Lower lobe of right lung (tissue), 2 donors: ENCODE measurements around the gene DUS4L. TPM values are rescaled to one million over a fixed set of nuclear protein-coding genes. Genes with fewer than 3 reads are reported as not detected.

Source experiments
- ATAC-seq, 2 donors: fragments of 200-7000 bp; cut with Tn5 transposase; one replicate each; pipeline ENCODE4 v1.9.1; 2020 to 2022; ENCODE audit warnings: mild to moderate bottlenecking in 2 of 2, moderate library complexity in 2 of 2
- DNase-seq: peaks from one replicate; pipeline ENCODE4 v3.0.0-alpha.2; 2020
- H3K27ac ChIP-seq: fragments of 200-600 bp; one replicate; pipeline ENCODE4 v1.8.0; 2022
- H3K27me3 ChIP-seq: fragments of 200-600 bp; one replicate; pipeline ENCODE4 v1.8.0; 2022; ENCODE audit warnings: low read depth
- H3K36me3 ChIP-seq: fragments of 200-600 bp; one replicate; pipeline ENCODE4 v1.8.0; 2022; ENCODE audit warnings: mild to moderate bottlenecking
- H3K4me1 ChIP-seq: fragments of 200-600 bp; one replicate; pipeline ENCODE4 v1.8.0; 2022
- H3K4me3 ChIP-seq: fragments of 200-600 bp; one replicate; pipeline ENCODE4 v1.8.0; 2022; ENCODE audit warnings: mild to moderate bottlenecking
- H3K9me3 ChIP-seq: fragments of 200-600 bp; one replicate; pipeline ENCODE4 v1.8.0; 2022
- intact Hi-C: fragments of 100-400 bp; cut with DNase I; formaldehyde crosslinking; loops from one replicate; pipeline ENCODE4 v1.11.0; 2022
- total RNA-seq: library from RNA; stranded (reverse); fragmentation: NEBNext Ultra II Directional; extraction: Animal tissue kit (Norgen Biotek cat#: 25700); gene quantifications from one replicate; pipeline ENCODE4 v1.2.1, GENCODE V29; 2021
- TF ChIP-seq, protein P1 (sequence below): fragments of 200-600 bp; IDR thresholded peaks from one replicate; pipeline ENCODE4 v1.8.0; 2022; ENCODE audit warnings: antibody characterized with exemption, mild to moderate bottlenecking
- donor health status: DM: no; HTN: yes; CAD: no; lungs with severe emphysema.

Gene DUS4L
- total RNA-seq, 1 donor from 2014 or later: 5.3 TPM

DNA sequence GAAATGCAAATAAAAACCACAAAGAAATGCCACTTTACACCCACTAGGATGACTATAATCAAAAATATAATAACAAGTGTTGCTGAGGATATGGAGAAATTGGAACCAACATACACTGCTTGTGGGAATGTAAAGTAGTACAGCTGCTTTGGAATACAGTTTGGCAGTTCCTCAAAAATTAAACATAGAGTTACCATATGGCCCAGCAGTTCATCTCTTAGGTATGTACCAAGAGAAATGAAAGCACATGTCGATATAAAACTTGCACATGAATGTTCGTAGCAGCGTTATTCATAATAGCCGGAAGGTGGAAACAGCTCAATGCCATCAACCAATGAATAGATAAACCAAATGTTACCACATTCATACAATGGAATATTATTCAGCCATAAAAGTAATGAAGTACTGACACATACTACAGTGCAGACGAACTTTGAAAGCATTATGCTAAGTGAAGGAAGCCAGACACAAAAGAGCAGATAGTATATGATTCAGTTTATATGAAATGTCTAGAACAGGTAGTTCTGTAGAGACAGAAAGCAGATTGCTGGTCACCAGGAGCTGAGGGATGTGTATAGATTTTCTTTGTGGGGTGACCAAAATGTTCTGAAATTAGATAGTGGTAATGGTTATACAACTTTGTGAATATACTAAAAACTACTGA, 28.7 kb downstream of the DUS4L start:
- no peaks in the 10 kb centered on the region for H3K27me3 ChIP-seq
- H3K4me1 ChIP-seq: peaks cover 12% of the 10 kb centered on the region
- DNase-seq (no peak), ATAC-seq (no peak)
- H3K9me3 ChIP-seq: no peaks in the 10 kb centered on the region
- intact Hi-C loops: no loop called here
- peaks cover 31% of the 10 kb centered on the region for H3K36me3 ChIP-seq
- no peak overlapping the region for H3K27ac ChIP-seq
- H3K4me3 ChIP-seq: no peak overlapping the region
- TF ChIP-seq, protein P1, sequence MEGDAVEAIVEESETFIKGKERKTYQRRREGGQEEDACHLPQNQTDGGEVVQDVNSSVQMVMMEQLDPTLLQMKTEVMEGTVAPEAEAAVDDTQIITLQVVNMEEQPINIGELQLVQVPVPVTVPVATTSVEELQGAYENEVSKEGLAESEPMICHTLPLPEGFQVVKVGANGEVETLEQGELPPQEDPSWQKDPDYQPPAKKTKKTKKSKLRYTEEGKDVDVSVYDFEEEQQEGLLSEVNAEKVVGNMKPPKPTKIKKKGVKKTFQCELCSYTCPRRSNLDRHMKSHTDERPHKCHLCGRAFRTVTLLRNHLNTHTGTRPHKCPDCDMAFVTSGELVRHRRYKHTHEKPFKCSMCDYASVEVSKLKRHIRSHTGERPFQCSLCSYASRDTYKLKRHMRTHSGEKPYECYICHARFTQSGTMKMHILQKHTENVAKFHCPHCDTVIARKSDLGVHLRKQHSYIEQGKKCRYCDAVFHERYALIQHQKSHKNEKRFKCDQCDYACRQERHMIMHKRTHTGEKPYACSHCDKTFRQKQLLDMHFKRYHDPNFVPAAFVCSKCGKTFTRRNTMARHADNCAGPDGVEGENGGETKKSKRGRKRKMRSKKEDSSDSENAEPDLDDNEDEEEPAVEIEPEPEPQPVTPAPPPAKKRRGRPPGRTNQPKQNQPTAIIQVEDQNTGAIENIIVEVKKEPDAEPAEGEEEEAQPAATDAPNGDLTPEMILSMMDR: no peak

- DNase-seq (no peak), ATAC-seq (no peak)
- peaks cover 12% of the 10 kb centered on the region for H3K4me1 ChIP-seq
- no peaks in the 10 kb centered on the region for H3K27me3 ChIP-seq
- H3K36me3 ChIP-seq: peaks cover 33% of the 10 kb centered on the region
- no peaks in the 10 kb centered on the region for H3K9me3 ChIP-seq
- H3K4me3 ChIP-seq: no peak overlapping the region
- intact Hi-C loops: no loop called here
- TF ChIP-seq, protein P1: no peak
- H3K27ac ChIP-seq: no peak overlapping the region
Observed at GRCh38 chr7:107593025-107593410, 29.2 kb downstream of the DUS4L start.

GRCh38 chr7:107594961-107595737, 31.4 kb downstream of the DUS4L start:
- no peak overlapping the region for H3K4me3 ChIP-seq
- TF ChIP-seq, protein P1: no peak
- DNase-seq: no peak
- H3K36me3 ChIP-seq: peaks cover 42% of the 10 kb centered on the region
- H3K9me3 ChIP-seq: no peaks in the 10 kb centered on the region
- H3K27me3 ChIP-seq: no peaks in the 10 kb centered on the region
- peak in 1 of 2 donors; percentile 37 for ATAC-seq
- no peak overlapping the region for H3K27ac ChIP-seq
- H3K4me1 ChIP-seq: peaks cover 12% of the 10 kb centered on the region
- intact Hi-C loops: no loop called here

GRCh38 chr7:107596881-107597581, 33.3 kb downstream of the DUS4L start:
- ATAC-seq (no peak), DNase-seq (no peak)
- H3K4me3 ChIP-seq: no peak overlapping the region
- no peaks in the 10 kb centered on the region for H3K9me3 ChIP-seq
- H3K4me1 ChIP-seq: peaks cover 12% of the 10 kb centered on the region
- no peak overlapping the region for H3K27ac ChIP-seq
- intact Hi-C loops: no loop called here
- H3K27me3 ChIP-seq: no peaks in the 10 kb centered on the region
- H3K36me3 ChIP-seq: peaks cover 59% of the 10 kb centered on the region
- TF ChIP-seq, protein P1: no peak

- TF ChIP-seq, protein P1: no peak
- no peak for DNase-seq
- Histone ChIP-seq H3K27me3 (no peaks in the 10 kb centered on the region), H3K27ac (no peak overlapping the region), H3K4me1 (peaks cover 12% of the 10 kb centered on the region), H3K4me3 (no peak overlapping the region), H3K36me3 (peaks cover 64% of the 10 kb centered on the region), H3K9me3 (no peaks in the 10 kb centered on the region)
- intact Hi-C loops: no loop called here
- no peak for ATAC-seq
Observed at GRCh38 chr7:107597582-107597916, 33.8 kb downstream of the DUS4L start.
